ENCODE data around the gene C19orf38.

DNA sequence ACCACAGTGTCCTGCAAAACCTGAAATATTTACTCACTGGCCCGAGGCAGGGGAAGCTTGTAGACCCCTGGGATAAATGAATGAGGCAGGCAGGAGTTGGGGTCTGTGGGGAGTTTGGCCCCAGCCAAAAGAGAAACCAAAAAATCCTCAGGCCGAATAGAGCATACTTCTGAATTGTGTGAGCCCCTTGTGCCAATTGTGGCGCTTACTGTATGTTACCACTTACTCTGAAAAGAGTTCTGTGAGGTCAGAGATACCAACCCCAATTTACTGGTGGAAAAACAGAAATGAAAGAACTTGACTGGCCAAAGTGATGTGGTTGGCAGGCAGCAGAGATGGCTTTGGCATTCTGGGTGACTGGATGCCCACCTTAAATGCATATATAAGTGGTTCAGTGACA lies 30.0 kb downstream of the C19orf38 start:
- TF ChIP-seq, protein P1, sequence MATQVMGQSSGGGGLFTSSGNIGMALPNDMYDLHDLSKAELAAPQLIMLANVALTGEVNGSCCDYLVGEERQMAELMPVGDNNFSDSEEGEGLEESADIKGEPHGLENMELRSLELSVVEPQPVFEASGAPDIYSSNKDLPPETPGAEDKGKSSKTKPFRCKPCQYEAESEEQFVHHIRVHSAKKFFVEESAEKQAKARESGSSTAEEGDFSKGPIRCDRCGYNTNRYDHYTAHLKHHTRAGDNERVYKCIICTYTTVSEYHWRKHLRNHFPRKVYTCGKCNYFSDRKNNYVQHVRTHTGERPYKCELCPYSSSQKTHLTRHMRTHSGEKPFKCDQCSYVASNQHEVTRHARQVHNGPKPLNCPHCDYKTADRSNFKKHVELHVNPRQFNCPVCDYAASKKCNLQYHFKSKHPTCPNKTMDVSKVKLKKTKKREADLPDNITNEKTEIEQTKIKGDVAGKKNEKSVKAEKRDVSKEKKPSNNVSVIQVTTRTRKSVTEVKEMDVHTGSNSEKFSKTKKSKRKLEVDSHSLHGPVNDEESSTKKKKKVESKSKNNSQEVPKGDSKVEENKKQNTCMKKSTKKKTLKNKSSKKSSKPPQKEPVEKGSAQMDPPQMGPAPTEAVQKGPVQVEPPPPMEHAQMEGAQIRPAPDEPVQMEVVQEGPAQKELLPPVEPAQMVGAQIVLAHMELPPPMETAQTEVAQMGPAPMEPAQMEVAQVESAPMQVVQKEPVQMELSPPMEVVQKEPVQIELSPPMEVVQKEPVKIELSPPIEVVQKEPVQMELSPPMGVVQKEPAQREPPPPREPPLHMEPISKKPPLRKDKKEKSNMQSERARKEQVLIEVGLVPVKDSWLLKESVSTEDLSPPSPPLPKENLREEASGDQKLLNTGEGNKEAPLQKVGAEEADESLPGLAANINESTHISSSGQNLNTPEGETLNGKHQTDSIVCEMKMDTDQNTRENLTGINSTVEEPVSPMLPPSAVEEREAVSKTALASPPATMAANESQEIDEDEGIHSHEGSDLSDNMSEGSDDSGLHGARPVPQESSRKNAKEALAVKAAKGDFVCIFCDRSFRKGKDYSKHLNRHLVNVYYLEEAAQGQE (IDR thresholded peaks at IDR 0.05; ENCODE audit: low read depth, low read length) = no peak
- TF ChIP-seq RAD21 (IDR thresholded peaks at IDR 0.05; ENCODE audit: low read length) (no peak), SMC3 (IDR thresholded peaks at IDR 0.05; ENCODE audit: low read depth, low read length) (no peak), POLR2AphosphoS5 (IDR thresholded peaks at IDR 0.05; ENCODE audit: low read depth, low read length) (no peak), YY1 (IDR thresholded peaks at IDR 0.05; ENCODE audit: low read depth) (no peak), EZH2phosphoT487 (IDR thresholded peaks at IDR 0.05; ENCODE audit: borderline replicate concordance, low read depth) (no peak), RCOR1 (IDR thresholded peaks at IDR 0.05; ENCODE audit: low read length) (no peak), TAF1 (IDR thresholded peaks at IDR 0.05; ENCODE audit: borderline replicate concordance, low read depth, low read length) (no peak), GABPA (IDR thresholded peaks at IDR 0.05; ENCODE audit: low read depth) (no peak), EP300 (IDR thresholded peaks at IDR 0.05; ENCODE audit: borderline replicate concordance in 1 of 2, low read depth in 1 of 2, low read length in 1 of 2) (no peak), RFX5 (IDR thresholded peaks at IDR 0.05; ENCODE audit: low read length) (no peak), ELF1 (IDR thresholded peaks at IDR 0.05) (no peak)
- TF ChIP-seq, protein P2, sequence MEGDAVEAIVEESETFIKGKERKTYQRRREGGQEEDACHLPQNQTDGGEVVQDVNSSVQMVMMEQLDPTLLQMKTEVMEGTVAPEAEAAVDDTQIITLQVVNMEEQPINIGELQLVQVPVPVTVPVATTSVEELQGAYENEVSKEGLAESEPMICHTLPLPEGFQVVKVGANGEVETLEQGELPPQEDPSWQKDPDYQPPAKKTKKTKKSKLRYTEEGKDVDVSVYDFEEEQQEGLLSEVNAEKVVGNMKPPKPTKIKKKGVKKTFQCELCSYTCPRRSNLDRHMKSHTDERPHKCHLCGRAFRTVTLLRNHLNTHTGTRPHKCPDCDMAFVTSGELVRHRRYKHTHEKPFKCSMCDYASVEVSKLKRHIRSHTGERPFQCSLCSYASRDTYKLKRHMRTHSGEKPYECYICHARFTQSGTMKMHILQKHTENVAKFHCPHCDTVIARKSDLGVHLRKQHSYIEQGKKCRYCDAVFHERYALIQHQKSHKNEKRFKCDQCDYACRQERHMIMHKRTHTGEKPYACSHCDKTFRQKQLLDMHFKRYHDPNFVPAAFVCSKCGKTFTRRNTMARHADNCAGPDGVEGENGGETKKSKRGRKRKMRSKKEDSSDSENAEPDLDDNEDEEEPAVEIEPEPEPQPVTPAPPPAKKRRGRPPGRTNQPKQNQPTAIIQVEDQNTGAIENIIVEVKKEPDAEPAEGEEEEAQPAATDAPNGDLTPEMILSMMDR (IDR thresholded peaks at IDR 0.05) = no peak
